ENCODE measurements around the gene SYT2. TPM values are rescaled to one million over a fixed set of nuclear protein-coding genes. Genes with fewer than 3 reads are reported as not detected.
"Not testable (repeated sequence)": the region's sequence is repeated elsewhere in the genome, so short reads cannot be mapped to it uniquely, and the experiment has no call there.

Gene SYT2
- total RNA-seq, 1 experiment from 2014 or later, result not detected

GRCh38 chr1:202543537-202543936, 166.7 kb downstream of the SYT2 start:
- in situ Hi-C loops (cut with HindIII; ENCODE audit: low sequenced_read_pairs); DNase-seq (ENCODE audit: low spot score): not testable (repeated sequence)

DNA sequence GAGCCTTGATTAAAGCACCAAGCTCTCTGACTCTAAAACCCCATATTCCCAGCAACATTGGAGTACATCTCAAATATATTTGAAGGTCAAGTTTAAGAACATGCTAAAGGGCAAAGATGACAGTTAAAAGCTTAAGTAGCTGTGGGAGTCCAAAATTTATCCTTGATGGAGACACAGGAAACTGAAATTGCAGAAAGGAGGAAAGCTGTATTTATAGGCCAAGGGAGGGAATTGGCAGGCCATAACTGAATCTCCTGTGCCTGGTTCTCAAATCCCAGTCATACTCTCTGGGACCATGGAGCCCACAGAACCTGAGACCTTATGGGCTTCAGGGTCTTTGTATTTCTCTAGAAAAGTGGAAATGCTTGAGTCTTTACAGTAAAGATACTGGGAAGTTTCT, 167.8 kb downstream of the SYT2 start:
- in situ Hi-C loops (cut with HindIII; ENCODE audit: low sequenced_read_pairs); DNase-seq (ENCODE audit: low spot score): not testable (repeated sequence)

DNA sequence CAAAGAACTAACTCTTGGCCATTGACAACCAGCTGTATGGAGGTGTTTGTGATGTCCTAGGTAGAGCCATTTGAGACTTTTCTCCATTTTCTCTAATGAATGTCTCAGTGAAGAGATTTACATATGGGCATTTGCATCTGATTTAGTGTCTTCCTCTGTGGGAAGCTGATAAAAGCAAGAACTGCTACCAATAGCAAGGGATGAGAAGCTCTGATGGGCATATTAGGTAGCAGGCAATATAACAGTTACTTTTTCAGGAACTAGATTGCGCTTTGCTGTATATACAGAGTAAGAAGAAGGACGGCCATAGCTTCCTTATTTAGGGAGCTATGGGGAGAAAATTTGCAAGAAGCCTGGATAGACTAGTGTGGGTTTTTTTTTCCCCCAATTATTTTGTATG, 169.4 kb downstream of the SYT2 start:
- DNase-seq (ENCODE audit: low spot score); in situ Hi-C loops (cut with HindIII; ENCODE audit: low sequenced_read_pairs): not testable (repeated sequence)

Other genes with a start within 250 kb of the SYT2 start
- 22.2 and 31.1 TPM in 2 replicates for gene KDM5B, start 98.0 kb upstream of the SYT2 start, total RNA-seq (2014; rRNA removed; shearing (Covaris generic))
- not detected in 2 replicates for gene PCAT6, start 100.5 kb upstream of the SYT2 start, total RNA-seq (2014; rRNA removed; shearing (Covaris generic))
- 5.2 and 7.1 TPM in 2 replicates for gene RABIF, start 178.7 kb upstream of the SYT2 start, total RNA-seq (2014; rRNA removed; shearing (Covaris generic))
- 33.4 and 46.5 TPM in 2 replicates for gene KLHL12, start 216.8 kb upstream of the SYT2 start, total RNA-seq (2014; rRNA removed; shearing (Covaris generic))
- gene ADIPOR1, start 247.9 kb upstream of the SYT2 start, total RNA-seq (2014; rRNA removed; shearing (Covaris generic)), result 69.1 and 74.6 TPM in 2 replicates

All from G401 (cell line).